Midbrain (tissue), 1 donor: ENCODE measurements around the gene SLC35B3.
"Not testable (repeated sequence)": the region's sequence is repeated elsewhere in the genome, so short reads cannot be mapped to it uniquely, and the experiment has no call there.

ENCODE experiments used
- DNase-seq: peaks from one replicate; lab custom pipeline; 2025; lab: John Stamatoyannopoulos, UW

Gene SLC35B3

GRCh38 chr6:8435093-8435844, at the start of gene SLC35B3:
Gene SLC35B3, minus strand, starts transcription at chr6:8435545.
- DNase-seq = peak; percentile 96

DNA sequence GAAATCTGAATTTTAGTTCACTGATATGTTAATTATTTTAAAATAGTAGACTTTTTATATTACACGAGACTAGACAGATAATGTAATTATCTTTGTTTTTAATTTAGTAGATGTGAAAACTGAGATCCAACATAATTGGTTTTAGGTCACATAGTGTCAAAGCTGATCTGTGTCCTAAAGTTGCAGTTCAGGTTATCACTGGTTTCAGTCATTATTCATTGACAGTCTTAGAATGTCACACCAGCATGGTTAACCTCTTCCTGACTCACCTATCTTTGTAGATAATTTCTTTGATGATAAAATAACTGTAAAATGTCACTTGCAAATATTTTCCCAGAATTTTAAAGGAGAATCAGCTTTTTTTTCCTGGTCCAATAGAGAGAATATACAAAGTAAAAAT, 48.3 kb upstream of the SLC35B3 start:
- no peak for DNase-seq

GRCh38 chr6:8481727-8482126, 46.4 kb upstream of the SLC35B3 start:
- no peak for DNase-seq

- no peak for DNase-seq
Observed at GRCh38 chr6:8478418-8478817, 43.1 kb upstream of the SLC35B3 start.

DNA sequence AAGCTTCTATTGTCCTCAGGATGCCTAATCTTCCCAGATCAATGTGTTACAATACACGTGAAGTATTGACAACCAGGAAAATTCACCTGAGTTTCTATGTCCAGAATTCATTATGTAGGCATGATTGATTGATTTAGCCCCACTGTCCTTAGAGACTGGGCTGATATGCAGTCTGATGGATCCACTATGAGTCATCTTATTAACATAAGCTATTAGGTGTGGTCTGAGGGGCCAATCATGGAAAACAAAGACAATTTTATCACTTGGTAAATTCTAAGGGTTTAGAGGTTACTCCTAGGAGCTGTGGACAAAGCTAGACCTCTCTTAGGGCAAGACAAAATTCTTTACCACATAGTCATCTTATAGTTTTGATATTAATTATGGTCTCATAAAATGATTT, 41.3 kb upstream of the SLC35B3 start:
- no peak for DNase-seq

DNA sequence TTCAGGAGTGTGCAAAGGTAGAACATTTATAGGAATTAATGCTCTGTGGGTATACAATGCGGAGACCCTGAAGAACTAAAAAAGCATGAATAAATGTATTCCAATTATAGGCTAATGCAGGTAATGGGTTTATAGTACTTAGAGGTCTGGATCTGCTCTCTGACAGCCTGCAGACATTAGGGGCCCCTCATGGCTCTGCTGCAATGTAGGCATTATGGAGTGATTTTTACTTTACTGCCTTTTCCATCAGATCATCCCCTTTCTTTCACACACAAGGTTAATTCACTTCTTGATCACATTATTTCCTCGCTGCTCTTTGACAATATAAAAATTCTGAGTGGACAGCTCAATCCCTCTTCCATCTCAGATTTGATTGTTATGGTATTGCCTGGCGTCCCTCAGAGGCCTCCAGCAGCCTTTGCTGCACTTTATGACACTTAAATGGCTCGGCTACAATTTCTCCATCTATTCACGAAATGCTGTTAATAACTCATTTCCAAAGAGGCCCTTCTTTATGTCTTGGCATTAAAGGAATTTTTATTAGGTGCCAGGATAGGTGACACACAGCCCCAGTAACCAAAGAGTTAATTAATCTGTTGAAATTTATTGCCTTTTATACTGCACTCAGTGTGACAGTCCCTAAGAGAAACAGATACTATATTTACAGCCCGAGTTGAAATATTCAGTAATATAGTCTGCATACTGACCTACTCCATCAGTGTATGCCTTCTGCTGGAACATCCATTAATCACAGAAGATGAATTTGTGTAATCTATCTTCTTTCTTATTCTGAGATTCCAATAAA, 33.4 kb upstream of the SLC35B3 start:
- DNase-seq = no peak

DNA sequence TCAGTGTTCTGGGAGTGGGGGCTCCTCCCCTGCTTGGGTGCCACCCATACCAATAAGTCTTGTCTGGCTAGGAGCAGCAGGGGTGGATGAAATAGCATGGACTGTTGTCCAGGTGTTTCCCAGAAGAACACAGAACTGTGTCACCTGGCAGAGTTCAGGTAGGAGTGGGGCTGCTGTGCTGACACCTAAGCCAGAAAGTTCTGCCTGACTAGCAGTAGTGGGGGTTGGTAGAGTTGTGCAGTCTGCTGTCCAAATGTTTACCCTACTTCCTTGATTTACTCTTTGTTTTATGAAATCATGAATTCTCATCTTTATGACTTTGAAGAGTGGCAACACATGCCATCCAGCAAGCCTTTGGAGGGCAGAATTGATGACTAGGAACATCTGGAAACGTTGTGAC, 27.3 kb upstream of the SLC35B3 start:
- DNase-seq = no peak

DNA sequence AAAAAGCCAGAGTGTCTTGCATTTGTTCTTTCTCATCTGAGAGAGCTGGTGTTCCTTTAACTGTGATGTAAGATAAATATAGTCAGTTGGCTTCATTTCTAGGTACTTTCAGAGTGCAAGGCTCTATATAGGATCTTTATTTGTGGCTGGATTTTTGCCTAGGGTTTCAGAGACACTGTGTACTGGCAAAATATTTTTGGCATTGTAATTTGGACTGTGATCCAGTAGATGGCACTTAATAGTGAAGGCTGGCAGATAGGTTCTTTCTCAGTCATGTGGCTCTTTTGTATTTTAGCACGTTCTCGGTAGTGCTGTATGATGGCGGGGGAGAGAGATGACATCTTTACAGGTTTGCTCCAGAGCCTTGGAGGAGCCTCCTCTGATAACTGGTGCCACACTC, 26.8 kb upstream of the SLC35B3 start:
- DNase-seq = no peak

DNA sequence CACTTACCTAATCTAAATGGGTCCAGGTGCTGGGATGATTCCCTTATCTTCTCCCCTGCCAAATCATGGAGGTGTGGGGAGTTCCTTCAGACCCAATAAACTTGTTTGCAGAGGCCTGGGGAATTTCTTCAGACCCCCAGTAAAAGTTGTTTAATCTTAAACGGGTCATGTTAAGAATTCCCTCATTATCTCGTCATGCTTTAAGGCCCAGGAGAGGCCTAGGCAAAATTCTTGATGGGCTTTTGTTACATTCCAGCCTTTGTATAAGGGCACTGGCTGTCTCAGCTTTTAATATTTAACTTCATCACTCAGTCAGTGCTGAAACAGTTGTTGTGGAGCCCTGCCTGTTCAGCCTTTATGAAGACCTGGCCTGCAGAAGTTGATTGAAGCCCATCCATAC, 11.0 kb upstream of the SLC35B3 start:
- no peak for DNase-seq

DNA sequence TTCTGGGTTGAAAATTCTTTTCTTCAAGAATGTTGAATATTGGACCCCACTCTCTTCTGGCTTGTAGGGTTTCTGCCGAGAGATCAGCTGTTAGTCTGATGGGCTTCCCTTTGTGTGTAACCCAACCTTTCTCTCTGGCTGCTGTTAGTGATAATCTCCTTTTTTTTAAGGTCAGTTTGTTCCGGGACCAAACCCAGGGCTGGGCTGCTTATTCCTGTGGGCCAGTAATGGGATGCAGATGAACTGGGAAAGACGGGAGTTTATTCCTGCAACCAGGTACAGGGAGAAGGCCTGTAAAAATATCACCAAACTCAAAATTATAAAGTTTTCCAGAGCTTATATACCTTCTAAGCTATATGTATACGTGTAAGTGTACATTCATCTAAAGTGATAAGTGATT, 10.6 kb upstream of the SLC35B3 start:
- DNase-seq = not testable (repeated sequence)

- DNase-seq = no peak
Observed at GRCh38 chr6:8442150-8442549, 6.8 kb upstream of the SLC35B3 start.

DNA sequence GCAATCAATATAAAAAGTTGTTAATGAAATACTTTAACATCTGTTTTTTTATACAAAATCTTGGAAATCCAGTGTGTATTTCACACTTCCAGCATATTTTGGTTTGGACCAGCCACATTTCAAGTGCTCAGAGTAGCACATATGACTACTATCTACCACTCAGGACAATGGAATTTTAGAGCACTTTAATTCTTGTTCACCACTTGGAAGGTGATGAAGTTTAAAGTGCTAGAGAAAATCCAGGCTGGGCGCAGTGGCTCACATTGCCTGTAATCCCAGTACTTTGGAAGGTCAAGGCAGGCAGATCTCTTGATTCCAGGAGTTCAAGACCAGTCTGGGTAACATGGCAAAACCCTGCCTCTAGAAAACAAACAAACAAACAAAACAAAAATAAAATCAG, 6.1 kb upstream of the SLC35B3 start:
- no peak for DNase-seq

- DNase-seq = no peak
Observed at GRCh38 chr6:8439601-8440268, 4.4 kb upstream of the SLC35B3 start.

- DNase-seq = no peak
Observed at GRCh38 chr6:8437813-8438212, 2.5 kb upstream of the SLC35B3 start.

DNA sequence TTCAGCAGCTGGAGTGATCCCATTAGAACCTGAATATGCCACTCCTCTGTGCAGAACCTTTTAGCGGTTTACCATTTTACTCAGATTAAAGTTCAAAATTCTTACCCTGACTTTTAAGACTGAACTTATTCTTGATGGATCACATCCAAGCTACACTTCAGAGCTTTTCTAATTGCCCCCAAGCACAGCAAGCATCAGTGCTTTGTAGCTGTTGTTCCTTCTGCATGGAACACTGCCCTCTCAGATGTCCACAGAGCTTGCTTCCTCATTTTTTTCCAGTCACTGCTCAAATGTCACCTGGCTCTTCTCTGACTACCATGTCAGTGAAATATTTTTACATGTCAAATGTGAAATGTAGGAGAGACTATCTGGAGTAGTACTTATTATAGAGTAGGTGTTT, 1.6 kb upstream of the SLC35B3 start:
- DNase-seq = no peak

GRCh38 chr6:8435845-8436168, 462 bp upstream of the SLC35B3 start:
- no peak for DNase-seq

DNA sequence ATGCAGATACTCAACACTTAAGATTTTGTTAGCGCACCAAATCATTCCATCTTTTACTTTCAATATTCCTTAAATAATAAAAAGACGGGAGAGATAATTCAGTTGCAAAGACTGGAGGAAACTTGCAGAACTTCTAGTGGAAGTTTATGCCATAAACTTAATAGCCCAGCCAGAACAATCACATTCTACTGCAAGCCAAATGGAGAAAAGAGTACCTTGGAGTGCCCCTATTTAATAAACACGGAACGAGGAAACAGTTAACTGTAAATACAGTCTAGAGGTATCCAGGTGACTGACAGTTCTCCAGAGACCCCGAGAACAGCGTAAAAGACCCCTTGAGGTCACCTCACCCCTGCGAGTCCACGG, 635 bp downstream of the SLC35B3 start:
- DNase-seq = no peak

DNA sequence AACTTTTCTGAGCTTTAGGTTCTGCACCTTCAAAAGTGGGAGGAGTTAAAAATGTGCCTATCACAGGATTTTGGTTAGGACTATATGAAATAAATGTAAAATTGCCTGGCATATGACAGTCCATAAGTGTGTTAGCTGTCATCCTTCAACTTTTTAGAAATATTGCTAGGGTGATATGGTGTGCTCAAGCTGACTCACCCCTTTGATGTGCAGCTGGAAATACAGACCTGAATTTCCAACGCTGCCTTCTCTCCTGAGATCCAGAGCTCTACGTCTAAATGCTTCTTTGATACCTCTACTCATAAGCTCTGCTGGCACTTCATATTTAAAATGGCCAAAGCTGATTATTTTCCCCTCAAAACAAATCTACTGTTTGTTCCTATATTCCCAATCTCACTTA, 2.7 kb downstream of the SLC35B3 start:
- no peak for DNase-seq

DNA sequence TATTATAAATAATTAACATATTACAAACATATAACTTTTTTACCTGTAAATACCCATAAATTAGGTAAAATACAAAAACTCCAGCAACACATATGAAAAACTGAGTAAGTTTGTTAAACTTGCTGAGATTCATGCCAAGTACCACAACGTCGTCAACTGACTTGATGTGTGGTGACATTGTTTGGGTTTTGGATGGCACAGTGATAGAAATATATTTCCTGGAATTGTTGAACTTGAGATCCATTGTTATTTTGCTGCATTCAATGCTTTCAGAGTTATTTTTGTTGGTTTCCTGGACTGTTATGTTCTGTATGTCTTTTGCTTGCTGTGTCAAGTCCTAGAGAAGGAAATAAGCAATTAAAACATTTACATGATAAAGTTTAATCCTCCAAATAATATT, 5.5 kb downstream of the SLC35B3 start:
- no peak for DNase-seq

- not testable (repeated sequence) for DNase-seq
Observed at GRCh38 chr6:8426544-8426943, 8.8 kb downstream of the SLC35B3 start.

GRCh38 chr6:8420031-8420588, 15.2 kb downstream of the SLC35B3 start:
- DNase-seq = no peak

DNA sequence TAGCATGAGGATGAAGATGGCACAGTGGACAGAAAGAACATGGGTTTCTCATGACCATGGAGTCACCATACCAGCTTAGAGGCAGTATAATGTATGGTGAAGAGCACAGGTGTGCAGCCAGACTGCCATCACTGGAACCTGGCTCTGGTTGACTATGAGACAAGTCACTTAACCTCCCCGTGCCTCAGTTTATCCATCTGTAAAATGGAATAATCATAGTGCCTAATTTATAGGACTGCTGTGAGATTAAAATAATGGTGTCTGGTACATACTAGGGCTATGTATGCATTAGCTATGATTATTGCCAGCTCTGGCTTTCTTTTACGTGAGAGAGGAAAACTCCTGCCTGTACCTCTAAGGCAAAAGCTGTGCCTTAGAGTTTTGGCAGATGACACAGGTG, 19.4 kb downstream of the SLC35B3 start:
- DNase-seq = no peak

GRCh38 chr6:8415280-8415679, 20.1 kb downstream of the SLC35B3 start:
- no peak for DNase-seq
